Choroid plexus epithelial cell (primary cell): ENCODE data around the gene PSEN2.

ENCODE experiments used
- DNase-seq: peaks from one replicate; pipeline ENCODE4 v3.0.0-alpha.2; 2010; ENCODE audit warnings: low read depth
- H3K4me3 ChIP-seq: 2 replicates; pipeline ENCODE4 v1.5.1; 2011; ENCODE audit warnings: low read depth, mild to moderate bottlenecking, control low read depth, low read length, moderate library complexity
- TF ChIP-seq, protein P1 (sequence below): conservative IDR thresholded peaks from 2 replicates; pipeline ENCODE4 v1.5.1; 2011; ENCODE audit warnings: low read depth, mild to moderate bottlenecking, control low read depth, inconsistent platforms, low read length, moderate library complexity

PSEN2 gene

DNA sequence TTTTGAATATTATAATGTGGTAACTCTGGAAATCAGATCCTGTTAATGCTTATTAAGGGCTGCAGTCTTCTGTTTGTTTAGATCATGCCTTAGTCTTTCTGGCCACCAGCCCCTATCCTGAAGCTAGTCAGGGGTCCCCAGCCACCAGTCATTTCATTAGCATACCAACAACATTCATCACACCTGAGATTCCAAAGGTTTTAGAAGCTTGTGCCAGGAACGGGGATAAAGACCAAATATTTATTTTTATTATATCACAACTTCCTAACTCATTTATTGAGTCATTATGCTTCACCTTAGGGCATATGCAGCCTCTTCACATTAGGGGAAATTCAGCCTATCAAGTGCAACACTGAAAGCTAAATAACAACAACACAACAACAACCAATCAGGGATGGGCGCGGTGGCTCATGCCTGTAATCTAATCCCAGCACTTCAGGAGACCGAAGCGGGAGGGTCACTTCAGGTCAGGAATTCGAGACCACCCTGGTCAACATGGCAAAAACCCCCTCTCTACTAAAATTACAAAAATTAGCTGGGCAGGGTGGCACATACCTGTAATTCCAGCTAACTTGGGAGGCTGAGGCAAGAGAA lies 2.9 kb upstream of the PSEN2 start:
- TF ChIP-seq, protein P1, sequence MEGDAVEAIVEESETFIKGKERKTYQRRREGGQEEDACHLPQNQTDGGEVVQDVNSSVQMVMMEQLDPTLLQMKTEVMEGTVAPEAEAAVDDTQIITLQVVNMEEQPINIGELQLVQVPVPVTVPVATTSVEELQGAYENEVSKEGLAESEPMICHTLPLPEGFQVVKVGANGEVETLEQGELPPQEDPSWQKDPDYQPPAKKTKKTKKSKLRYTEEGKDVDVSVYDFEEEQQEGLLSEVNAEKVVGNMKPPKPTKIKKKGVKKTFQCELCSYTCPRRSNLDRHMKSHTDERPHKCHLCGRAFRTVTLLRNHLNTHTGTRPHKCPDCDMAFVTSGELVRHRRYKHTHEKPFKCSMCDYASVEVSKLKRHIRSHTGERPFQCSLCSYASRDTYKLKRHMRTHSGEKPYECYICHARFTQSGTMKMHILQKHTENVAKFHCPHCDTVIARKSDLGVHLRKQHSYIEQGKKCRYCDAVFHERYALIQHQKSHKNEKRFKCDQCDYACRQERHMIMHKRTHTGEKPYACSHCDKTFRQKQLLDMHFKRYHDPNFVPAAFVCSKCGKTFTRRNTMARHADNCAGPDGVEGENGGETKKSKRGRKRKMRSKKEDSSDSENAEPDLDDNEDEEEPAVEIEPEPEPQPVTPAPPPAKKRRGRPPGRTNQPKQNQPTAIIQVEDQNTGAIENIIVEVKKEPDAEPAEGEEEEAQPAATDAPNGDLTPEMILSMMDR = no peak

DNA sequence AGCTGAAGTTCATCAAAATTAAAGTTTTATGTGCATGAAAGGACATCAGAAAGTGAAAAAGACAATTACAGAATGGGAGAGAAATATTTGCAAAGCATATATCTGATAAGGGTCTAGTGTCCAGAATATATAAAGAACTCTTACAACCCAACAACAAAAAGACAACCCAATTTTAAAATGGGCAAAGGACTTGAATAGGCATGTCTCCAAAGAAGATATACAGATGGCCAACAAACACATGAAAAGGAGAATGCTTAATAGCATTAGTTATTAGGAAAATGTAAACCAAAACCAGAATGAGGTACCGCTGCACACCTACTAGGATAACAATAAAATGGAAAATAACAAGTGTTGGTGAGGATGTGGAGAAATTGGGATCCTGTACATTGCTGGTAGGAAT lies 1.7 kb upstream of the PSEN2 start:
- TF ChIP-seq, protein P1 = no peak
- no peak for DNase-seq
- no peak overlapping the region for H3K4me3 ChIP-seq

More for the DNA sequence above, 2.9 kb upstream of the PSEN2 start:
- no peak for DNase-seq
- no peak overlapping the region for H3K4me3 ChIP-seq

- peak overlapping the region; percentile 63 for H3K4me3 ChIP-seq
- TF ChIP-seq, protein P1 = no peak
- DNase-seq = no peak
Measured at GRCh38 chr1:226870026-226870400, 403 bp upstream of the PSEN2 start.

DNA sequence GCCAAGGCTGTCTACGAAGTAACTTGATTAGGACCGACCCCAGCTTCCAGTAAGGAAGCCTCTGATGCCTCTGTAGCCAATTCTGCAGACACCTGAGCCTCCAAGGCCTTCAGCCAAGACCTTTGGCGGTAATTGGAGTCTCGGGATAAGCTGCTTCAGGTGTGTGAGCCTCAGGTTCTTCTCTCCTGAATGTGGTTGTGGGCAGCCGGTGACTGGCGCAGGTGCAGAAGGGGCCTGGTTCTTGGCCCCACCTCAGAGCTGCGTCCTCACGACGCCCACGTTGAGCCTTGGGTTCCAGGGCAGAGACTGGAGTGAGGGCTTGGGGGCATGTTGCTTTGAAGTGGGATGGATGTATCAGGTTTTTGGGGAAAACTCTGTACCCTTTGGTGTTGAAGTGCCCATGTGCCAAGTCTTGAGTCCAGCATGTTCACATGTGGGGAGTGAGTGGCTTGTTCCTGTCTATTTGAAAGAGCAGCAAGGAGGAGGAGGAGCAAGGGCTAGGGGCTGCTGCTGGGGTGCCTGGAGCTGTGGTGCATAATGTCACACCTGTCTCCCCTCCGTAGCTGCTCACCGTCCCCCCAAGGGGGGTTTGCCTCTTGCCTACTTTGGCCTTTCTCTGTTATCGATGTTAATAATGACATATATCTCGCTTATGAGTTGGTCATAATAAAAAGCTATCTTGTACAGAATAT lies 1.4 kb downstream of the PSEN2 start:
- no peak for DNase-seq
- peak overlapping the region; percentile 63 for H3K4me3 ChIP-seq
- TF ChIP-seq, protein P1 = no peak

GRCh38 chr1:226872437-226872836 lies 2.0 kb downstream of the PSEN2 start:
- no peak overlapping the region for H3K4me3 ChIP-seq
- DNase-seq = peak; percentile 63
- TF ChIP-seq, protein P1 = no peak

DNA sequence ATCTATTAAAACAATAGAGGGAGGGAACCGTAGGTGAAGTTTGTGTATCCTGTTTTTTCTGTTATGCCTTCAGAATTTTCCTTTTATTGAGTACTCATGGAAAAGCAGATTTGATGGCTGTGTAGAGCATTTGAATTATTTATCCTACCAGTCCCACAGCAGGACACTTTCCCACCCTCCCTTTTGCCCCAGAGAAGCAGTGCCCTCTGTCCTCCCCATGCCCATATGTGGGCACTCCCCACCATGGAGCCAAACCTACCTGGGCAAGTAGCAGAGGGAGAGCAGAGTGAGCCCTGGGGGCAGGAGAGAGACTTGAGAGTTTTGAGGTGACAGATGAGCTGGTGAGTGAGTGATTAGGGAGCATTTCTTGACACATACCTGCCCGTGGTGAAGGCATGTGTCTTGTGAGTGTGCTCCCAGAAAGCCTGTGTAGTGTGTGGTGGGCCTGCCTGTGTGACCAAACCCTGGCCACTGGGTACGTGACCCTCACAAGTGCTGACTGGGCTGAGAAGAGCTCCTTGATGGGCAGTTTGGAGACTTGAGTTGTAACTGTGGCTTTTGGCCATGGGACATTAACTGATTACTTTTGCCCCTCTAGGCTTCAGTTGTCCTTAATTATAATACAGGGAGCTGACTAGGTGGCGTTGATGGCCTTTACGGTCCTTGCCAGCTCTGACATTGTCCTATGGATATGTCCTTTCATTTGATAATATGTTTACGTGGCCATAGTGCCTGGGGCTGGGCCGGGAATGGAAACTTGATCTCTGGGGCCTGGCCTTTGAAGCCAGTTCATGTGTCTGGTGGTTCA lies 3.6 kb downstream of the PSEN2 start:
- no peak for DNase-seq
- no peak overlapping the region for H3K4me3 ChIP-seq
- TF ChIP-seq, protein P1 = no peak
